NOMO-1 treated with dmso at 0.1 percent for 144 hours (cell line): Measurements from ENCODE around the gene PRC1.
"Not testable (repeated sequence)": the region's sequence is repeated elsewhere in the genome, so short reads cannot be mapped to it uniquely, and the experiment has no call there.

Experiments
- DNase-seq: peaks from one replicate; lab custom pipeline; 2025; ENCODE audit not compliant: unreplicated experiment; lab: John Stamatoyannopoulos, UW

Gene PRC1

GRCh38 chr15:90994417-90995311, at the start of gene PRC1:
TSS of gene PRC1 (minus strand) at chr15:90994535. CDS start at chr15:90994417, 118 bp downstream.
- DNase-seq, result peak; percentile 95

- DNase-seq, result no peak
These were observed 49.0 kb upstream of the PRC1 start for GRCh38 chr15:91043202-91043874.

- DNase-seq, result no peak
These were observed 46.5 kb upstream of the PRC1 start for GRCh38 chr15:91040856-91041255.

GRCh38 chr15:91039996-91040395, 45.7 kb upstream of the PRC1 start:
- no peak for DNase-seq

GRCh38 chr15:91032919-91033803, 38.8 kb upstream of the PRC1 start:
- no peak for DNase-seq

GRCh38 chr15:91031796-91032195, 37.5 kb upstream of the PRC1 start:
- no peak for DNase-seq

- DNase-seq, result no peak
These were observed 33.3 kb upstream of the PRC1 start for GRCh38 chr15:91027677-91028076.

- DNase-seq, result no peak
These were observed 29.4 kb upstream of the PRC1 start for GRCh38 chr15:91023720-91024119.

- DNase-seq, result no peak
These were observed 28.4 kb upstream of the PRC1 start for GRCh38 chr15:91022832-91023129.

- peak; percentile 76 for DNase-seq
These were observed 27.9 kb upstream of the PRC1 start, which contains the start of gene VPS33B for GRCh38 chr15:91022075-91022831. TSS of gene VPS33B (minus strand) at chr15:91022594. CDS start at chr15:91022249, 345 bp downstream.

- no peak for DNase-seq
These were observed 27.3 kb upstream of the PRC1 start for GRCh38 chr15:91021516-91022074.

- DNase-seq, result no peak
These were observed 23.8 kb upstream of the PRC1 start for GRCh38 chr15:91018158-91018557.

- DNase-seq, result no peak
These were observed 23.4 kb upstream of the PRC1 start for GRCh38 chr15:91017716-91018115.

- not testable (repeated sequence) for DNase-seq
These were observed 19.4 kb upstream of the PRC1 start for GRCh38 chr15:91013701-91014100.

- DNase-seq, result no peak
These were observed 12.9 kb upstream of the PRC1 start for GRCh38 chr15:91007266-91007665.

- DNase-seq, result no peak
These were observed 6.9 kb upstream of the PRC1 start for GRCh38 chr15:91001209-91001608.

GRCh38 chr15:90998737-90999136, 4.4 kb upstream of the PRC1 start:
- DNase-seq, result no peak

GRCh38 chr15:90994059-90994416, 297 bp downstream of the PRC1 start:
- no peak for DNase-seq

GRCh38 chr15:90991587-90992285, 2.6 kb downstream of the PRC1 start:
- DNase-seq, result no peak

GRCh38 chr15:90990446-90990845, 3.9 kb downstream of the PRC1 start:
- DNase-seq, result no peak
